Stimulated activated CD8-positive, alpha-beta memory T cell treated with anti-CD3 and anti-CD28 coated beads, Interleukin-7, amount 100 ng/mL, for 24 hours (primary cell): ENCODE data around the gene PPY.
"Not testable (repeated sequence)": the region's sequence is repeated elsewhere in the genome, so short reads cannot be mapped to it uniquely, and the experiment has no call there.

ENCODE experiments used
- DNase-seq: peaks from one replicate; pipeline ENCODE4 v3.0.0-alpha.2; 2020; ENCODE audit warnings: low read depth

The PPY gene

GRCh38 chr17:43962479-43962878, 20.2 kb upstream of the PPY start:
- no peak for DNase-seq

GRCh38 chr17:43961954-43962353, 19.7 kb upstream of the PPY start:
- DNase-seq = no peak

GRCh38 chr17:43961292-43961691, 19.0 kb upstream of the PPY start:
- not testable (repeated sequence) for DNase-seq

GRCh38 chr17:43958748-43959352, 16.6 kb upstream of the PPY start:
- no peak for DNase-seq

- DNase-seq = no peak
Observed at GRCh38 chr17:43956222-43956621, 13.9 kb upstream of the PPY start.

- no peak for DNase-seq
Observed at GRCh38 chr17:43953746-43954145, 11.5 kb upstream of the PPY start, which contains the start of gene PYY. TSS of gene PYY (minus strand) at chr17:43953940. CDS start at chr17:43953483, 457 bp downstream.

GRCh38 chr17:43952724-43953666, 10.7 kb upstream of the PPY start:
- no peak for DNase-seq

- no peak for DNase-seq
Observed at GRCh38 chr17:43952351-43952723, 10.1 kb upstream of the PPY start.

GRCh38 chr17:43951750-43952149, 9.5 kb upstream of the PPY start:
- DNase-seq = no peak

GRCh38 chr17:43950554-43950953, 8.3 kb upstream of the PPY start:
- DNase-seq = no peak

- DNase-seq = no peak
Observed at GRCh38 chr17:43949781-43950180, 7.5 kb upstream of the PPY start.

GRCh38 chr17:43946781-43947180, 4.5 kb upstream of the PPY start:
- no peak for DNase-seq

GRCh38 chr17:43945074-43945829, 3.0 kb upstream of the PPY start:
- DNase-seq = no peak

- DNase-seq = no peak
Observed at GRCh38 chr17:43940630-43941029, 1.6 kb downstream of the PPY start.

- DNase-seq = no peak
Observed at GRCh38 chr17:43939886-43940285, 2.4 kb downstream of the PPY start.

GRCh38 chr17:43939452-43939851, 2.8 kb downstream of the PPY start:
- not testable (repeated sequence) for DNase-seq

GRCh38 chr17:43938838-43939182, 3.5 kb downstream of the PPY start:
- DNase-seq = no peak

GRCh38 chr17:43936434-43936833, 5.8 kb downstream of the PPY start:
- no peak for DNase-seq

- DNase-seq = no peak
Observed at GRCh38 chr17:43935926-43936261, 6.4 kb downstream of the PPY start.

GRCh38 chr17:43935204-43935925, 6.9 kb downstream of the PPY start:
- DNase-seq = no peak

GRCh38 chr17:43932923-43933322, 9.4 kb downstream of the PPY start:
- DNase-seq = no peak

- no peak for DNase-seq
Observed at GRCh38 chr17:43932357-43932756, 9.9 kb downstream of the PPY start.
